ENCODE measurements around the gene TRIM39.

DNA sequence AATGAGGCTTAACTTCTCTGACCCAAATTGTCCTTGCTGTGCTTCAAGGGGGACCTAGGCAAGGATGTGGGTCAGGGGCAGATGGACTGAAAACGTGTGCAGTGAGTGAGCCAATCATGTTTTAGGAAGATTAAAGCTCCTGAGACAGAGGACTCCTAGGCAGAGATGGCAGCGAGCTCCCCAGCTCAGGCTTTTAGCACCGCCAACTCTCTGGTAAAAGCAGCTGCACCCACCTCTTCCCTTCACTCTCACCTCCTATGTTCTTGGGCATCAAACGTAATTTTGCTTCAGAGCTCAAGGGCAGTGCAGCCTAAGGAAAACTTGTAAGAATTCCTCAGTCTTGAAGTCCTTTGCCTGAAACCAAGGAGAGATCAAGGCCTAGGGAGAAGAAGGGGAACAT, 28.6 kb downstream of the TRIM39 start:
- TF ChIP-seq GABPA (IDR thresholded peaks at IDR 0.05; ENCODE audit: low read depth) = no peak
- TF ChIP-seq, protein P1, sequence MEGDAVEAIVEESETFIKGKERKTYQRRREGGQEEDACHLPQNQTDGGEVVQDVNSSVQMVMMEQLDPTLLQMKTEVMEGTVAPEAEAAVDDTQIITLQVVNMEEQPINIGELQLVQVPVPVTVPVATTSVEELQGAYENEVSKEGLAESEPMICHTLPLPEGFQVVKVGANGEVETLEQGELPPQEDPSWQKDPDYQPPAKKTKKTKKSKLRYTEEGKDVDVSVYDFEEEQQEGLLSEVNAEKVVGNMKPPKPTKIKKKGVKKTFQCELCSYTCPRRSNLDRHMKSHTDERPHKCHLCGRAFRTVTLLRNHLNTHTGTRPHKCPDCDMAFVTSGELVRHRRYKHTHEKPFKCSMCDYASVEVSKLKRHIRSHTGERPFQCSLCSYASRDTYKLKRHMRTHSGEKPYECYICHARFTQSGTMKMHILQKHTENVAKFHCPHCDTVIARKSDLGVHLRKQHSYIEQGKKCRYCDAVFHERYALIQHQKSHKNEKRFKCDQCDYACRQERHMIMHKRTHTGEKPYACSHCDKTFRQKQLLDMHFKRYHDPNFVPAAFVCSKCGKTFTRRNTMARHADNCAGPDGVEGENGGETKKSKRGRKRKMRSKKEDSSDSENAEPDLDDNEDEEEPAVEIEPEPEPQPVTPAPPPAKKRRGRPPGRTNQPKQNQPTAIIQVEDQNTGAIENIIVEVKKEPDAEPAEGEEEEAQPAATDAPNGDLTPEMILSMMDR (IDR thresholded peaks at IDR 0.05; ENCODE audit: insufficient read depth, low read length) = no peak
- no peak for TF ChIP-seq POLR2AphosphoS5 (IDR thresholded peaks at IDR 0.05; ENCODE audit: low read depth)
